Neural cell (in vitro differentiated cells): ENCODE data around the gene FDPS. TPM values are rescaled to one million over a fixed set of nuclear protein-coding genes. Genes with fewer than 3 reads are reported as not detected.

Experiments used
- H2AFZ ChIP-seq: fragments of 200-600, 300-800 bp; sonication (generic), shearing (Covaris generic); 2 replicates; pipeline ENCODE4 v1.6.0; 2014; ENCODE audit warnings: low read depth, mild to moderate bottlenecking, antibody characterized with exemption, low read length, moderate library complexity
- H3F3A ChIP-seq: fragments of 200-600 bp; shearing (Covaris generic); 2 replicates; pipeline ENCODE4 v1.6.1; 2016; ENCODE audit warnings: mild to moderate bottlenecking, moderate library complexity, mixed read lengths, antibody characterized with exemption, low read length; ENCODE audit not compliant: insufficient read depth, poor library complexity, severe bottlenecking
- H3K27ac ChIP-seq: fragments of 200-600, 300-800 bp; sonication (generic), shearing (Covaris generic); 2 replicates; pipeline ENCODE4 v1.5.1; 2014; ENCODE audit warnings: mild to moderate bottlenecking, low read length, moderate library complexity
- H3K27me3 ChIP-seq: fragments of 300-800, 200-600 bp; sonication (generic), shearing (Covaris generic); 2 replicates; pipeline ENCODE4 v1.6.0; 2014; ENCODE audit warnings: mild to moderate bottlenecking, low read depth, low read length, moderate library complexity; ENCODE audit not compliant: insufficient read depth
- H3K36me3 ChIP-seq: fragments of 300-800, 200-600 bp; sonication (generic), shearing (Covaris generic); 2 replicates; pipeline ENCODE4 v1.5.1; 2014; ENCODE audit warnings: mild to moderate bottlenecking, antibody characterized with exemption, low read length, moderate library complexity; ENCODE audit not compliant: insufficient read depth
- H3K4me2 ChIP-seq: fragments of 300-800, 200-600 bp; sonication (generic), shearing (Covaris generic); 2 replicates; pipeline ENCODE4 v1.6.0; 2014; ENCODE audit warnings: mild to moderate bottlenecking, low read length
- H3K4me3 ChIP-seq: fragments of 300-800, 200-600 bp; sonication (generic), shearing (Covaris generic); 2 replicates; pipeline ENCODE4 v1.5.1; 2014; ENCODE audit warnings: mild to moderate bottlenecking, low read length, moderate library complexity
- H3K79me2 ChIP-seq: fragments of 200-600 bp; shearing (Covaris generic); replicated peaks from 2 replicates; pipeline ENCODE4 v1.6.0; 2014; ENCODE audit warnings: mild to moderate bottlenecking, low read length, moderate library complexity; ENCODE audit not compliant: insufficient read depth
- H3K9ac ChIP-seq: fragments of 300-800, 200-600 bp; sonication (generic), shearing (Covaris generic); 2 replicates; pipeline ENCODE4 v1.6.1; 2016; ENCODE audit warnings: mild to moderate bottlenecking, low read length, mixed read lengths
- H3K9me2 ChIP-seq: fragments of 200-600 bp; shearing (Covaris generic); 2 replicates; pipeline ENCODE4 v1.6.1; 2016; ENCODE audit warnings: mild to moderate bottlenecking, low read length, mixed read lengths; ENCODE audit not compliant: insufficient read depth
- H3K9me3 ChIP-seq: fragments of 200-600, 300-800 bp; sonication (generic), shearing (Covaris generic); 2 replicates; pipeline ENCODE4 v1.6.1; 2016; ENCODE audit warnings: mild to moderate bottlenecking, mixed run types, low read length, moderate library complexity, mixed read lengths
- H4K20me1 ChIP-seq: fragments of 200-600 bp; shearing (Covaris generic); 2 replicates; pipeline ENCODE4 v1.6.1; 2016; ENCODE audit warnings: mild to moderate bottlenecking, mixed run types; ENCODE audit not compliant: insufficient read depth
- CTCF ChIP-seq: fragments of 450-650 bp; IDR thresholded peaks from 2 replicates; pipeline ENCODE4 v1.5.1; 2014; ENCODE audit warnings: antibody characterized with exemption, mild to moderate bottlenecking, moderate library complexity; ENCODE audit not compliant: poor library complexity, severe bottlenecking
- MXI1 ChIP-seq: fragments of 450-650 bp; conservative IDR thresholded peaks from 2 replicates; pipeline ENCODE4 v1.6.1; 2014; ENCODE audit warnings: antibody characterized with exemption, mild to moderate bottlenecking; ENCODE audit not compliant: poor library complexity, severe bottlenecking
- POLR2AphosphoS5 ChIP-seq: IDR thresholded peaks from 2 replicates; pipeline ENCODE4 v1.6.1; 2012
- RAD21 ChIP-seq: fragments of 450-650 bp; conservative IDR thresholded peaks from 2 replicates; pipeline ENCODE4 v1.6.1; 2014; ENCODE audit warnings: antibody characterized with exemption, mild to moderate bottlenecking, moderate library complexity
- REST ChIP-seq: IDR thresholded peaks from 2 replicates; pipeline ENCODE4 v1.6.1; 2012; ENCODE audit warnings: borderline replicate concordance
- SMC3 ChIP-seq: fragments of 450-650 bp; conservative IDR thresholded peaks from 2 replicates; pipeline ENCODE4 v1.6.1; 2014; ENCODE audit warnings: antibody characterized with exemption, mild to moderate bottlenecking, moderate library complexity; ENCODE audit not compliant: poor library complexity
- TAF1 ChIP-seq: IDR thresholded peaks from 2 replicates; pipeline ENCODE4 v1.6.1; 2012; ENCODE audit warnings: low read depth
- polyA plus RNA-seq: library from polyadenylated mRNA; depleted of rRNA; stranded (reverse); fragments of >200 nt; gene quantifications from 2 replicates; pipeline ENCODE4 v1.2.3, GENCODE V29; 2014

Gene FDPS
- polyA plus RNA-seq, 1 donor from 2014 or later = 235 TPM

GRCh38 chr1:155320661-155321617, 12.3 kb downstream of the FDPS start, which contains the start of gene RUSC1:
RUSC1 (plus strand) TSS chr1:155320894; CDS start chr1:155321774, 880 bp downstream.
- Histone ChIP-seq H3K27ac (peak within 1 kb of the TSS; percentile 79), H3K79me2 (peaks cover 28% of the 10 kb centered on the region), H4K20me1 (peaks cover 7% of the 10 kb centered on the region), H3K4me2 (peak within 1 kb of the TSS; percentile 97), H3K9me2 (no peaks in the 10 kb centered on the region), H3F3A (no peaks in the 10 kb centered on the region), H3K9ac (peak within 1 kb of the TSS; percentile 91), H3K9me3 (no peaks in the 10 kb centered on the region), H3K36me3 (no peaks in the 10 kb centered on the region), H3K4me3 (peak within 1 kb of the TSS; percentile 90), H3K27me3 (no peaks in the 10 kb centered on the region), H2AFZ (peak within 1 kb of the TSS; percentile 65)
- peak; percentile 84 for TF ChIP-seq POLR2AphosphoS5
- TF ChIP-seq REST = no peak
- TF ChIP-seq TAF1 = peak; percentile 70
- TF ChIP-seq CTCF = peak; percentile 16
- TF ChIP-seq MXI1 = peak; percentile 31
- no peak for TF ChIP-seq SMC3
- peak; percentile 22 for TF ChIP-seq RAD21

- no peaks in the 10 kb centered on the region for H3K9me2 ChIP-seq
- H3F3A ChIP-seq = no peaks in the 10 kb centered on the region
- H3K79me2 ChIP-seq = peaks cover 28% of the 10 kb centered on the region
- TF ChIP-seq TAF1 = no peak
- peak; percentile 36 for TF ChIP-seq REST
- H4K20me1 ChIP-seq = peaks cover 7% of the 10 kb centered on the region
- peak overlapping the region; percentile 90 for H3K4me3 ChIP-seq
- peak overlapping the region; percentile 97 for H3K4me2 ChIP-seq
- peak overlapping the region; percentile 79 for H3K27ac ChIP-seq
- no peaks in the 10 kb centered on the region for H3K9me3 ChIP-seq
- no peaks in the 10 kb centered on the region for H3K27me3 ChIP-seq
- peak overlapping the region; percentile 91 for H3K9ac ChIP-seq
- H3K36me3 ChIP-seq = no peaks in the 10 kb centered on the region
- no peak overlapping the region for H2AFZ ChIP-seq
Measured at GRCh38 chr1:155321639-155322503, 13.2 kb downstream of the FDPS start.
